Astrocyte (in vitro differentiated cells and primary cell): Measurements from ENCODE around the gene TAF3. TPM values are rescaled to one million over a fixed set of nuclear protein-coding genes. Genes with fewer than 3 reads are reported as not detected.

Source experiments
- DNase-seq: peaks from one replicate; pipeline ENCODE4 v3.0.0-alpha.2; 2010; ENCODE audit warnings: low read depth
- FAIRE-seq: peaks from 2 replicates; lab custom pipeline; 2011; peaks lifted over from hg19 to GRCh38; lab: Jason Lieb, UNC
- H2AFZ ChIP-seq: 2 replicates; pipeline ENCODE4 v1.6.0; 2012; ENCODE audit warnings: low read depth, low read length, inconsistent platforms
- H3K27ac ChIP-seq: 2 replicates; pipeline ENCODE4 v1.5.1; 2011; ENCODE audit warnings: low read depth, low read length, inconsistent platforms
- H3K27me3 ChIP-seq: 2 replicates; pipeline ENCODE4 v1.6.0; 2011; ENCODE audit warnings: low read length, inconsistent platforms; ENCODE audit not compliant: insufficient read depth
- H3K36me3 ChIP-seq: 2 replicates; pipeline ENCODE4 v1.5.1; 2011; ENCODE audit warnings: low read length, inconsistent platforms; ENCODE audit not compliant: insufficient read depth
- H3K4me1 ChIP-seq: 2 replicates; pipeline ENCODE4 v1.5.1; 2011; ENCODE audit warnings: low read length, inconsistent platforms; ENCODE audit not compliant: insufficient read depth
- H3K4me2 ChIP-seq: 2 replicates; pipeline ENCODE4 v1.6.0; 2012; ENCODE audit warnings: low read length, inconsistent platforms
- H3K4me3 ChIP-seq: 2 replicates; pipeline ENCODE4 v1.5.1; 2011; ENCODE audit warnings: low read depth, mild to moderate bottlenecking, low read length, inconsistent platforms; ENCODE audit not compliant: insufficient read depth
- H3K79me2 ChIP-seq: 2 replicates; pipeline ENCODE4 v1.6.0; 2012; ENCODE audit warnings: mild to moderate bottlenecking, low read length, inconsistent platforms; ENCODE audit not compliant: insufficient read depth
- H3K9ac ChIP-seq: 2 replicates; pipeline ENCODE4 v1.6.0; 2012; ENCODE audit warnings: mild to moderate bottlenecking, low read length, inconsistent platforms
- H3K9me3 ChIP-seq: 2 replicates; pipeline ENCODE4 v1.5.1; 2012; ENCODE audit warnings: low read depth, mild to moderate bottlenecking, low read length, inconsistent platforms; ENCODE audit not compliant: insufficient read depth
- H4K20me1 ChIP-seq: 2 replicates; pipeline ENCODE4 v1.6.0; 2012; ENCODE audit warnings: low read length, inconsistent platforms; ENCODE audit not compliant: insufficient read depth
- H3K27ac Mint-ChIP-seq: one replicate; pipeline ENCODE4 v1.8.0; 2021; ENCODE audit warnings: mild to moderate bottlenecking, mixed read lengths; ENCODE audit not compliant: unreplicated experiment
- H3K27me3 Mint-ChIP-seq: one replicate; pipeline ENCODE4 v1.8.0; 2021; ENCODE audit warnings: low read depth, mixed read lengths; ENCODE audit not compliant: unreplicated experiment
- H3K36me3 Mint-ChIP-seq: one replicate; pipeline ENCODE4 v1.8.0; 2021; ENCODE audit warnings: low read depth, mixed read lengths; ENCODE audit not compliant: unreplicated experiment
- H3K4me1 Mint-ChIP-seq: one replicate; pipeline ENCODE4 v1.8.0; 2021; ENCODE audit warnings: low read depth, mixed read lengths; ENCODE audit not compliant: unreplicated experiment
- H3K4me3 Mint-ChIP-seq: one replicate; pipeline ENCODE4 v1.8.0; 2021; ENCODE audit warnings: mild to moderate bottlenecking, moderate library complexity, mixed read lengths; ENCODE audit not compliant: unreplicated experiment
- H3K9me3 Mint-ChIP-seq: one replicate; pipeline ENCODE4 v1.8.0; 2021; ENCODE audit warnings: mild to moderate bottlenecking, mixed read lengths; ENCODE audit not compliant: unreplicated experiment
- EZH2 ChIP-seq: IDR thresholded peaks from 2 replicates; pipeline ENCODE4 v1.6.1; 2012; ENCODE audit warnings: mild to moderate bottlenecking, low read length, inconsistent platforms; ENCODE audit not compliant: insufficient read depth
- total RNA-seq: library from RNA; stranded (reverse); gene quantifications from 2 replicates; pipeline ENCODE4 v1.2.1, GENCODE V29; 2021
- TF ChIP-seq, protein P1 (sequence below): IDR thresholded peaks from 2 replicates; pipeline ENCODE4 v1.5.1; 2011; ENCODE audit warnings: low read depth, mild to moderate bottlenecking, inconsistent platforms, low read length, moderate library complexity; ENCODE audit not compliant: insufficient read depth

The TAF3 gene
- total RNA-seq, 1 donor from 2014 or later = 10.2 TPM

DNA sequence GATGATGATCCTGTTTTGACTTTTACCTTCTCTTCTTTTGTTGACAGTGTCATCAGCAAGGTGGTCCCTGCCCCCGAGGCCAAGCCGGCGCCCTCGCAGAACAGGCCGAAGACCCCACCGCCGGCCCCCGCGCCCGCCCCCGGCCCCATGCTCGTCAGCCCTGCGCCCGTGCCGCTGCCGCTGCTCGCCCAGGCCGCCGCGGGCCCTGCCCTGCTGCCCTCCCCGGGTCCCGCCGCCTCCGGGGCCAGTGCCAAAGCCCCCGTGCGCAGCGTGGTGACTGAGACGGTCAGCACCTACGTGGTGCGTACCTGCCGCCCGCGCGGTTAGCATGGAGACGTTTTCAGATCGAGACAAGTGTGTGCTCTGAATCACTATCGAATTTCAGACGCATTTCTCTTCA lies 190.7 kb downstream of the TAF3 start:
- H3K4me2 ChIP-seq = no peak overlapping the region
- no peaks in the 10 kb centered on the region for H3K27me3 ChIP-seq
- H3K36me3 ChIP-seq = no peaks in the 10 kb centered on the region
- H3K27me3 Mint-ChIP-seq = no peaks in the 10 kb centered on the region
- peaks cover 6% of the 10 kb centered on the region for H3K9me3 Mint-ChIP-seq
- no peak overlapping the region for H3K27ac Mint-ChIP-seq
- peaks cover 2% of the 10 kb centered on the region for H3K36me3 Mint-ChIP-seq
- H3K9me3 ChIP-seq = no peaks in the 10 kb centered on the region
- no peak overlapping the region for H3K4me3 Mint-ChIP-seq
- H2AFZ ChIP-seq = no peak overlapping the region
- TF ChIP-seq, protein P1, sequence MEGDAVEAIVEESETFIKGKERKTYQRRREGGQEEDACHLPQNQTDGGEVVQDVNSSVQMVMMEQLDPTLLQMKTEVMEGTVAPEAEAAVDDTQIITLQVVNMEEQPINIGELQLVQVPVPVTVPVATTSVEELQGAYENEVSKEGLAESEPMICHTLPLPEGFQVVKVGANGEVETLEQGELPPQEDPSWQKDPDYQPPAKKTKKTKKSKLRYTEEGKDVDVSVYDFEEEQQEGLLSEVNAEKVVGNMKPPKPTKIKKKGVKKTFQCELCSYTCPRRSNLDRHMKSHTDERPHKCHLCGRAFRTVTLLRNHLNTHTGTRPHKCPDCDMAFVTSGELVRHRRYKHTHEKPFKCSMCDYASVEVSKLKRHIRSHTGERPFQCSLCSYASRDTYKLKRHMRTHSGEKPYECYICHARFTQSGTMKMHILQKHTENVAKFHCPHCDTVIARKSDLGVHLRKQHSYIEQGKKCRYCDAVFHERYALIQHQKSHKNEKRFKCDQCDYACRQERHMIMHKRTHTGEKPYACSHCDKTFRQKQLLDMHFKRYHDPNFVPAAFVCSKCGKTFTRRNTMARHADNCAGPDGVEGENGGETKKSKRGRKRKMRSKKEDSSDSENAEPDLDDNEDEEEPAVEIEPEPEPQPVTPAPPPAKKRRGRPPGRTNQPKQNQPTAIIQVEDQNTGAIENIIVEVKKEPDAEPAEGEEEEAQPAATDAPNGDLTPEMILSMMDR = no peak
- TF ChIP-seq EZH2 = no peak
- DNase-seq = no peak
- H3K4me1 Mint-ChIP-seq = no peaks in the 10 kb centered on the region
- FAIRE-seq = no peak
- no peak overlapping the region for H3K4me3 ChIP-seq
- no peaks in the 10 kb centered on the region for H3K4me1 ChIP-seq
- no peak overlapping the region for H3K9ac ChIP-seq
- H3K79me2 ChIP-seq = no peaks in the 10 kb centered on the region
- no peaks in the 10 kb centered on the region for H4K20me1 ChIP-seq
- no peak overlapping the region for H3K27ac ChIP-seq

DNA sequence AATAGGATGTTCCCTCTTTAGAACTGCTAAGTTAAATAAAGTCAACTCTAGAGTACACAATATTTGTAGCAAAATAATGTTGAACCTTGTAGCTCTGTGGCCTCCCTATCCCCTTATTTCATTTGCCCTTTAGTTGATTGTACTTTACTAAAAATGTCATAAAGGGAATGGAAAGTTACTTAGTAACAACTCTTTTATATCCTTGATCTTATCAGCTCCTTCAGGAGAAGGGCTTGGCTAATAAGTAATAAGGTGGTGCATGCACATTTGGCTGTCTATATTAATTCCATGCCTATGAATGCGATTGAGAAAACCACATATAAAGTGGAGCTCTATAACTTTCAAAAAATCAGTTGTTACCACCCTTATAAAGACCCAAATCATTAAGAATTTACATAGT lies 194.7 kb downstream of the TAF3 start:
- Histone ChIP-seq H3K9me3 (no peaks in the 10 kb centered on the region), H3K4me3 (no peak overlapping the region), H3K4me1 (no peaks in the 10 kb centered on the region), H3K4me2 (no peak overlapping the region), H3K27me3 (no peaks in the 10 kb centered on the region), H2AFZ (no peak overlapping the region), H3K36me3 (no peaks in the 10 kb centered on the region), H4K20me1 (no peaks in the 10 kb centered on the region), H3K79me2 (no peaks in the 10 kb centered on the region), H3K27ac (no peak overlapping the region), H3K9ac (no peak overlapping the region)
- Mint-ChIP-seq H3K27me3 (no peaks in the 10 kb centered on the region), H3K4me3 (no peak overlapping the region), H3K36me3 (peaks cover 7% of the 10 kb centered on the region), H3K9me3 (no peaks in the 10 kb centered on the region), H3K4me1 (peaks cover 13% of the 10 kb centered on the region), H3K27ac (no peak overlapping the region)
- no peak for FAIRE-seq
- DNase-seq = no peak
- TF ChIP-seq EZH2 = no peak
- TF ChIP-seq, protein P1 = no peak

DNA sequence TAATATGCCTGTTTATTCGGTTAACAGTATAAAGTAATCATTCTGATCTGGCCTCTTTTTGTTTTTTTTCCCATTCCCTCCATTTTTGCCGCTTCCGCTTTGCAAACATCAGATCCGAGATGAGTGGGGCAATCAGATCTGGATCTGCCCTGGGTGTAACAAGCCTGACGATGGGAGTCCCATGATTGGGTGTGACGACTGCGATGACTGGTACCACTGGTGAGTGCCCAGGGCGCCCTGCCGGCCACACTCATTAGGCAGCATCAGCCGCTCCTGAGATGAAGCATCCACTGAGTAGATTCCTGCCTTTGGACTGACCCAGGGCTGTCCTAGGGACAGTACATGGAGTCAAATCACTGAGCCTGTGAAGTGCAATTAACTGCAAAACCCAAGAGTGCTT lies 195.3 kb downstream of the TAF3 start:
- no peak for FAIRE-seq

More for the DNA sequence above, 195.3 kb downstream of the TAF3 start:
- no peaks in the 10 kb centered on the region for H3K36me3 ChIP-seq
- H3K4me2 ChIP-seq = no peak overlapping the region
- H3K36me3 Mint-ChIP-seq = peaks cover 7% of the 10 kb centered on the region
- no peak overlapping the region for H3K9ac ChIP-seq
- H3K27me3 ChIP-seq = no peaks in the 10 kb centered on the region
- H2AFZ ChIP-seq = no peak overlapping the region
- H3K9me3 Mint-ChIP-seq = no peaks in the 10 kb centered on the region
- no peak for DNase-seq
- H3K4me1 Mint-ChIP-seq = peaks cover 14% of the 10 kb centered on the region
- no peak overlapping the region for H3K4me3 Mint-ChIP-seq
- TF ChIP-seq EZH2 = no peak
- TF ChIP-seq, protein P1 = no peak
- H3K27me3 Mint-ChIP-seq = no peaks in the 10 kb centered on the region
- H3K4me1 ChIP-seq = no peaks in the 10 kb centered on the region
- H3K79me2 ChIP-seq = no peaks in the 10 kb centered on the region
- H3K9me3 ChIP-seq = no peaks in the 10 kb centered on the region
- no peak overlapping the region for H3K27ac Mint-ChIP-seq
- no peak overlapping the region for H3K27ac ChIP-seq
- no peak overlapping the region for H3K4me3 ChIP-seq
- H4K20me1 ChIP-seq = no peaks in the 10 kb centered on the region
